Measurements from ENCODE around the gene LLPH.

Gene LLPH

DNA sequence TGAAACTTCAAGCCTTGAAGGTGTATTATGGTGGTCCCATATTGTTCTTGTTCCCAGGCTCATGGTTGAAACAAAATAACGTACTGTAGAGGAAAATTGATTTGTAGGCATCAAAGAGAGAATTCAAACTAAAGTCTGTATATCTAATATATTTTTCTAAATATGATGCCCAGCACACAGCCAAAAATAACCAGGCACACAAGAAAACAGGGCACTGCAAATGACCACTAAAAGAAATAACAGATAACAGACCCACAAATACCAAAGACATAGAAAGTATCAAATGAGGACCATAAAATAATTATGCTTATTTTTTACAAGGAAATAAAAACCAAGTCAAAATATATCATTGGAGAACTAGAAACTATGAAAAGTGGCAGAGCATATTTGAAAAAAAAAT is 46.8 kb downstream of the LLPH start:
- no peak for TF ChIP-seq CTCF (IDR thresholded peaks at IDR 0.05; ENCODE audit: low read depth, low read length)
- H3K4me3 ChIP-seq (replicated peaks in 1 of 2; ENCODE audit: low read depth in 2 of 2, low read length in 2 of 2) = no peak overlapping the region
- no peak for DNase-seq (ENCODE audit: low read depth in 2 of 2)

- no peak overlapping the region for H3K4me3 ChIP-seq (replicated peaks in 1 of 2; ENCODE audit: low read depth in 2 of 2, low read length in 2 of 2)
- no peak for TF ChIP-seq CTCF (IDR thresholded peaks at IDR 0.05; ENCODE audit: low read depth, low read length)
- no peak for DNase-seq (ENCODE audit: low read depth in 2 of 2)
Observed at GRCh38 chr12:66082744-66083143, 47.8 kb downstream of the LLPH start.

DNA sequence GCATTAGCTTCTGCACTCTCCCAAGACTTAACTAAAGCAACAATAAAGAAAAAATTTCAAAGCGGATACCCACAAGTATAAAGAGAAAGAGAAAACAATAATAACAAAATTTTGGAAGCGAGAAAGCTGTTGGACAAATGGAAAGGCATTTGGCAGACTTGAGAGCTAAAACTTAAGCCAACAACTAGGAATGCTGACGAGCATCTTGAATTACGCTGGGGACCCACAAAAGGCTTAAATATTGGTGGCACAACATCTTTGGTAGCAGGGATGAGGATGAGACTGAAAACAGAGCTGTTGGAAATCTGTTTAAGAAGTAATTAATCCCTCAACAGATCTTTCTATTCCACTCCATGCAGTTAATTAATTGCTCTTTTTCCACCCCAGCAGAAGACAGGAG is 49.8 kb downstream of the LLPH start:
- no peak overlapping the region for H3K4me3 ChIP-seq (replicated peaks in 1 of 2; ENCODE audit: low read depth in 2 of 2, low read length in 2 of 2)
- no peak for DNase-seq (ENCODE audit: low read depth in 2 of 2)
- TF ChIP-seq CTCF (IDR thresholded peaks at IDR 0.05; ENCODE audit: low read depth, low read length) = no peak

GRCh38 chr12:66077542-66077941 is 53.0 kb downstream of the LLPH start:
- TF ChIP-seq CTCF (IDR thresholded peaks at IDR 0.05; ENCODE audit: low read depth, low read length) = no peak

GRCh38 chr12:66074561-66074960 is 56.0 kb downstream of the LLPH start:
- H3K4me3 ChIP-seq (replicated peaks in 1 of 2; ENCODE audit: low read depth in 2 of 2, low read length in 2 of 2) = no peak overlapping the region
- DNase-seq (ENCODE audit: low read depth in 2 of 2) = peak in 1 of 2 donors; percentile 18
- TF ChIP-seq CTCF (IDR thresholded peaks at IDR 0.05; ENCODE audit: low read depth, low read length) = no peak

More at GRCh38 chr12:66077542-66077941, 53.0 kb downstream of the LLPH start:
- no peak overlapping the region for H3K4me3 ChIP-seq (replicated peaks in 1 of 2; ENCODE audit: low read depth in 2 of 2, low read length in 2 of 2)
- DNase-seq (ENCODE audit: low read depth in 2 of 2) = no peak

DNA sequence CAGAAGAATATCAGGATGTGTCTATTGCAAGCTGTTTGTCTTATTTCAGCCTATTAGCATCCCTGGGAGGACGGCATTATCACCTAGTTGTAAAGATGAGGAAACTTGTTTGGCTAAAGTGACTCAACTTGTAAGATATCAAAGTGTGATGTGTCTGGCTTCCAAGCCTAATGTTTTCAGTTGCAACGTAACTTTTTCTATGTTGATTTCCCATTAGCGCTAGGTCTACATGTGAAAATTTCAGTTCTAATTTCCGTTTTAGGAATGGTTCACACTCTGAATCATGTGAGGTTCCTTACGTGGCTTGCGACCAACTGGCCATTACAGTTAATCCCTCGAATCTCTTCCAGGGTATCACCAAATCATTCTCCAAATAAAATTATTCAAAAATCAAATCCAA is 58.0 kb downstream of the LLPH start:
- H3K4me3 ChIP-seq (replicated peaks in 1 of 2; ENCODE audit: low read depth in 2 of 2, low read length in 2 of 2) = no peak overlapping the region
- no peak for DNase-seq (ENCODE audit: low read depth in 2 of 2)
- TF ChIP-seq CTCF (IDR thresholded peaks at IDR 0.05; ENCODE audit: low read depth, low read length) = no peak

- DNase-seq (ENCODE audit: low read depth in 2 of 2) = no peak
- no peak for TF ChIP-seq CTCF (IDR thresholded peaks at IDR 0.05; ENCODE audit: low read depth, low read length)
- no peak overlapping the region for H3K4me3 ChIP-seq (replicated peaks in 1 of 2; ENCODE audit: low read depth in 2 of 2, low read length in 2 of 2)
Observed at GRCh38 chr12:66072135-66072534, 58.4 kb downstream of the LLPH start.

All from cardiac fibroblast (primary cell).